DMS53 (cell line): ENCODE results near the gene VSX1.

Experiments used
- DNase-seq: peaks from one replicate; lab custom pipeline; 2025; lab: John Stamatoyannopoulos, UW

Gene VSX1

DNA sequence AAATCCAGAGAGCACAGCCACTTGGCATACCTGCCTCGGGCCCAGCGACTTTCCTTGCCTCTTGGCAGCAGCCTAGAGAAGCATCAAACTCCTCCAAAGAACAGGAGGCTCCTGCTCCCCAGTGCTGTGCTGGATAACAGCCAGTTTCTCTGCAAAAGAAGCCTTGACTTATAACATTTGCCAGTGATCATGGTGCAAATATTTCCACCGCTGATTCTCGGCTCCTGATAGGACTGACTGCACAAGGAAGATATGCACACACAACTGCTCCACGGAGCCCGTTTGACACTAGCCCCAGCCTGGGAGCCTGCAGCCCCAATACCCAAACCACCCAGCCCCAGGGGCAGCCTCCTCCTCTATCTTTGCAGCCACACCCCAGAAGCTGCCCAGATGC is 41.5 kb downstream of the VSX1 start:
- no peak for DNase-seq

DNA sequence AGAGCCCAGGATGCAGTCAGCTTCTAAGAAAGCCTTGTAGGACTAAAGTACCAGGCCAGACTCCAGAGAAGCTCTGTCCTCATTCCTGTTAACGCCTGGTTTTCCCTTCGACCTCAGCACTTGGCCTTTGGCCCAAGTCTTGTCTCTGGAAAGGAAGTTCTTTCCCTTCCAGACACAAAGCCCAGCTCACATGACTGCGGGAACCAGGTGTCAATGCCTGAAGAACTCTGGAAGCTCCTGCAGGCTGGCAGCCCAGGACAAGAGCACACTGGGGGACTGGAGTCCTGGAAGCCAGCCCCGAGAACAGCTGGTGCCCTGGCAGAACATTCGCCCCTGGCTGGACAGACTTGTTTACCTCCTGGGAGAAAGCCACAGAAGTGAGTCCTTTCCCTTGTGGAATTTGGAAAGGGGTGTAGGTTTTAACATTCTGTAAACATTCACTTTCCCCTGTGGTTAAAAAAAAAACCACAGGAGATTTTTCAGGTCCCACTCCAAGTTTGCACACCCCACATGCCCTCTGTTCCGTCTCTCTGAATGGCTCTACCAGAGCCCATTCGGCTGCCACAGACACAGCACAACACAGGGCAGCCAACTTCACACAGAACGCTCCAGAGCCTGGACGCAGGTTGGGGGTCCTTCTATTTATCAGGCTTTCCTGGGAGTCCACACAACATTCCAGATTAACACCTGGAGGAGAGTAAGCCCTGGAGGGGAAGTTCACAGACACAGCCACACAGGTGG is 42.1 kb downstream of the VSX1 start:
- DNase-seq = peak; percentile 15

DNA sequence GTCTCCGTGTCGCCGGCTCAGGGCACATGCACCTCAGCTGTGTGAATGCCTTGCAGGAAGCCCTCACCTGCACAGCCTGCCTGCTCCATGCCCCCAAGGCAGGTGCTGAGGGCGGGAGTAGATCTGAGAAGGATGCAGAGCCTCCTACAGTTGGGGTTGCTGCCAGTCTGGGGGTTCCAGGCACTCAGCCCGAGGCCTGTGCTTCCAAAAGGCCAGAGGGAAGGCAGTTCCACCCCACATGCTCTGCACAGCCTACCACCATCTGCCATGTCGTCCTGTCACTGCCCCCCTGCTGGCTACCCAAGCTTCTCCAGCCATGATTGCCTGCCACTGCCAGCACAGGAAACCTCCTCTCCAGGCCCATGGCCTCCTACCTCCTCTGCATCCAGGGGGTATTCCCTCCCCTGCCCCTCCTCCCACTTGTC is 43.3 kb downstream of the VSX1 start:
- DNase-seq = no peak

DNA sequence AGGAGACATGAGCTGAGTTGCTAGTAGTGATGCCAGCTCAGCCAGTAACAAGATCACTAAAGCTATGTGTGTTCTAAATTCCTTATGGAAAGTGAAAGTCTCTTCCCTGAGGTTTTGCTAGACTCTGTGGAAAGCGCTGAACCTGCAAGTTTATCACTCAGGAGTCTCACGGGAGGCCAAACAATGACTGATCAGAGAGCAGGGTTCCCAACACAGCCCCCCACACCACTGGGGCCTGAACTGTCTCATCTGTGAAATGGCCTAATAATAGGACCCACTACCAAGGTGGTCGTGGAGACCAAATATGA is 43.9 kb downstream of the VSX1 start:
- no peak for DNase-seq

DNA sequence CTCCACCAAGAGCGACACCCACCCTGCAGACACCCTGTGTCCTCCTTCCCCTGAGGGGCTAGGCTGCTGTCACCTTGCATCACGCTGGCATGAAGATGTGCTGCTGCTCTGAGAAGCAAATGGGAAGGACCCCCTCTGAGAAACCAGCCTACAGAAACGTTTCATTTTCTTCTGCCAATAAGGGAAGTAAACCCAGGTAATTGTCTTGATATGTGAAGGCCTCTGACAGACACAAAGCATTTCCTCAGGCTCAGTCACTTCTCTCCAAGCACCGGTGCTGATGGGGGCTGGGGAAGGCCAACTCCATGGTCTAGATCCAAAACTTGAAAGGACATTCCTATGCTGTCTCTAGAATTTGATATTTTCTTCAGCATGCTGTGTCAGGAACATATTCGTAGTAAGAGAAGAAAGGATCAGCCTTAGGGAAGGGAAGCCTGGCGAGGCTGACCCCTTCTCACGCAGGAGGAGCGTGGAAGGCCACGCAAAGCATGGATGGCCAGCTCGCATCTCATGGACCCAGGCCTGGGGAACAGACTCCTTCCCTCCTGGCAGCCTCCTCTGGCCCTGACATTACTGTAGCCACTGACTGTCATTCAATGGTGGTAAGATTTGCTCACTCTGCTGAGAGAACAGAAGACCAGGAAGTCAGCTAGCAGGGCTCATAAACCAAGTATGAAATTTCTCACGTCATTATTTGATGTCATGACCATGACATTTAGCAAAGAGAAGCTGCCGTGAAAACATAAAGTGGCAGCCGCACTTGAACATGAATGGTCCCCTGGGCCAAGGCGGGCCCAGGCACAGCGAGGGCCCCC is 44.4 kb downstream of the VSX1 start:
- no peak for DNase-seq

DNA sequence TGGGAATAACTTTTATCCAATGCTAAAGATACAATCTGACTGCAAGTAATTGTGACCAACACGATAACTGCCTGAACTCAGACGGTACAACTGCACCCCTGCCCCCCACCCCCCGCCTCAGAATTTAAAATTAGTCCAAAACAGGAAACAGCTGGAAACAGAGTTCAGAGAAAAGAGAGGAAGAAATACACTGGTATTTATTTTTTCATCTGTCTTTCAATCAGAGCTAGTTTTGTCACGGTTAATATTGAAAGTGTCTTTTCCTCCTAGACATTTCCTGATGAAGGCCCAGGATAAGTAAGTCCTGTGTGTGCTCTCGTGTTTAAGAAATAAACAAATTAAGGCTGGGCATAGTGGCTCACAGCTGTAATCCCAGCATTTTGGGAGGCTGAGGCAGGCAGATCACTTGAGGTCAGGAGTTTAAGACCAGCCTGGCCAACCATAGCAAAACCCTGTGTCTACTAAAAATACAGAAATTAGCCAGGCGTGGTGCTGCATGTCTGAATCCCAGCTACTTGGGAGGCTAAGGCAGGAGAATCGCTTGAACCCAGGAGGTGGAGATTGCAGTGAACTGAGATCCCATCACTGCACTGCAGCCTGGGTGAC is 45.5 kb downstream of the VSX1 start:
- DNase-seq = no peak

DNA sequence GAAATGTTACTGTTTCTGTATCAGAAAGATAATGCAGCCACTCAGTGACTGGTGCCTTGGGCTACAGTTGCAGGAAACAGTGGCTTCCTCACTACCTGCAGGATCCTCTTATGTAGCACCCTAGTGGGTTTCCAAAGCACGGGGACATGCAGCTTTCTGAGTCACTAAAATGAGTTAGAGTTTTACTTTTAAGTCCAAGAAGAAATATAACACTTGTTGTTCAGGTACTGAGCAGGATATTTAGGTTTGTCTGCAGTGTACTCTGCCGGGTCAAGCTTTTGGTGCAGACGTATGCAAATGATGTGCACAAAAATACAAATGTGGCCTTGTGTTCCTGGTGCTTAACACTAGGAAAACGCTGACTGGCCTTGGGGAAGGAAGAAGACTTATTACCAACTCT is 46.0 kb downstream of the VSX1 start:
- DNase-seq = no peak

DNA sequence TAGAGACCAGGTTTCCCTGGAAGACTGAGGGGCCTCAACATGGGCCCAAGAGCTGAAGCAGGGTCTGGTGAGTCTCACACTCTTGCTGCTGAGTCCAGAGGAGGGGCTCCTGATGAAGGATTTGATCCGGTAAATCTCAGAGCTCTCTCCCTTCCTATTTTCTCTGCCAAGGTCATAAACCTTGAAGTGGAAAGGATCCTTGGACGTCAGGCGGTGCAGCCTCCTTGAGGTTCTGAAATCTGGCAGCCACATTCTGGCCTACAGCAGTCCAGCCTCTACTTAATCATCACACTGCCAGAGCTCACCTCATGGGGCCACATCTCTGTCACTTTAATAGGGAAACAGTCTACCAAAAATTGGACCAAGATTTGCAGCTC is 48.0 kb downstream of the VSX1 start:
- no peak for DNase-seq

DNA sequence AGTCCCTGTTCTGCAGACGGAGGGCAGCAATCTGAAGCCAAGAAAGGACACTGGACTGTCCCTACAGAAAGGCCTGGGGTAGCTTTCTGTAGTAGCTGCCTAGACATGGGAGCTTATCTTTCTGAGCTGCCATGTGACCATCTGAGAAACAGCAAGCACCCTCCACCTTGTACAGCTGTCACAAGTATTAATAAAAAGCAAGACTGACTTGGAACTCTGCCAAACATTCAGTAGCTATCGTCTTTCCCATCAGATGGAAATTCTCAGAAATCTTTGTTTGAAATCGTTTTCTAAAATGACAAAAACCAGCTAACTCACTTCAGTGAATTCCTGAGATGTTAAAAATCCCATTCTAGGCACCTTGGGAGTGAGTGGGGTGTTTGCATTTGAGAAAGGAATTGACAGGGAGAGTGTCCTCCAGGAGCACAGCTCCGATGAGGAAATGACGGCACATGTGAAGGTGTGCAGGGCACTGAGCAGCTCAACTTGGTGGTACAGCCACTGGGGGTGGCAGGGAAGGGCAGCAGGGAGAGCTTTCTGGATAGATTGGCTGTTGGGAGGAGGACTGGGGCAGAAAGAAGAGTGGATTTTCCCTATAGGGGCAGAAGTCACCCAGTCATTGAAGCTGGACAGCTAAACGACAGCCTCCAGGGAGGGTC is 48.5 kb downstream of the VSX1 start:
- no peak for DNase-seq

DNA sequence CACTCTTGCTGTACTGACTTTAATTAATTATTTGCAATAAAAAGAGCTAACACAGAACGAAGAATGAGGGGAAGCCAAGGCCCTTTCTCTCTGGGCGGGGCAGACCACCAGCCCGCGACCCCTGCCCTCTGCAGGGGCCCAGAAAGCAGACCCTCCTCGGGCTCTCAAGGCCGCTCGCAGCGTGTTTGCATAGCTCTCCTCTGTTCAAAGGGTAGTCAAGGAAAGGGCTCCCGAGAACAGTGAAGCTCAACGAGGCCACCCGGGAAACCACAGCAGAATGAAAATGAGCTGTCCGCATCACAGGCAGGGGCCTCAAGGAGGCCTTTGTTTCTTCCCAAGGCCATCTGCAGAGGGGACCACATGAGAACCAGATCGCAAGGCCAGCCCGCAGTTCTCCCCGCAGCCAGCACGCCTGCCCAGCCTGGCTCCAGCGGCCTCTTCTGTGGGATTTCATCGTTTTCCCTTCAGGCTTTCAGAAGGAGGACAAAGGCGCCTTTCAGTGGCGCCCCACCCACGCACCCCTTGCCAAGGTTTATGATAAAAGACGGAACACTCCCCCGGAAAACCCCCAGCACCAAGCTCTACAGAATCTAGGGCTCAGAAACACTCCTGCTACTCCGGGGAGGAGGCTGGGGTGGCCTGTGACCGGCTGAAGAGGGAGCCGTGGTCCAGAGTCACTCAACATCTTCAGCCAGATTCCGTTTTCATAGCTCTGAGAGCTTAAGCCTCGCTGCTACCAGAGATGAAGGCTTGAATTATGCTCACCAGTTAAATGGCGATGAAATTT is 49.3 kb downstream of the VSX1 start:
- DNase-seq = no peak

DNA sequence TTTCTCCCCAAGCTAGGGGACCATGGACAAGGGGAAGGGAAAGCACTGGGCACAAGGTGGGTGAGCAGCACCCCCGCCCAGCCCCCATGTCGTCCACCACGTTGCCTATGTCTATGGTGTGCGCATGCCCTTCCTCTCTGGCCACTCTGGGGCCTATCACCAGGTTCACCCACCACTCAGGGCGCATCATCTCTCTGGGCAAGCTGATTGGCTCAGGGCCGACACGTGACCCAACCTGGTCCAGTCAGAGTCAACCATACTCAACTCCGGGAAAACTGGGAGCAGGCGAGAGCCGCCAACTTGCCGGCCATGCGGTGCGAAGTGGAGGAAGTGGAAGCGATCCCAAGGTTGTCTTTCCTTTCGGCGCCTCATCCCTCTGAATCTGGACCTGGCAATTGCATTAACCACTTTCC is 49.9 kb downstream of the VSX1 start:
- no peak for DNase-seq

DNA sequence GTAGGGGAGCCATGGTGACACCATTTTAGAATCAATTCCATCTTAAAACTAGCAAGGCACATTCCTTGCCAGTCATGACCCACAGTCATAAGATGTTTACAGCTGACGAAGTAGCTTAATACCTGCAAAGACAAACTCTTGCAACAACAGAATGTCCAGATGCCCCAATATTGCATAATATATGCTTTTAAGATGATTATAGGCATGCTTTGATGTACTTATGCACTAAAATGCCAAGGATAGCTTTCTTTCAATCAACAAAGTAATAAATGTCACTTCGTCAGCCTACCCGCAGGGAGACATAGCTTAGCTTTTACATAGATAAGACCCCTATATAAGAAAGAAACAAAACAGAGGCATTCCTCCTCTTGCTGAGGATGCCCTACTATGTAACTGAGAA is 50.7 kb downstream of the VSX1 start:
- DNase-seq = no peak

DNA sequence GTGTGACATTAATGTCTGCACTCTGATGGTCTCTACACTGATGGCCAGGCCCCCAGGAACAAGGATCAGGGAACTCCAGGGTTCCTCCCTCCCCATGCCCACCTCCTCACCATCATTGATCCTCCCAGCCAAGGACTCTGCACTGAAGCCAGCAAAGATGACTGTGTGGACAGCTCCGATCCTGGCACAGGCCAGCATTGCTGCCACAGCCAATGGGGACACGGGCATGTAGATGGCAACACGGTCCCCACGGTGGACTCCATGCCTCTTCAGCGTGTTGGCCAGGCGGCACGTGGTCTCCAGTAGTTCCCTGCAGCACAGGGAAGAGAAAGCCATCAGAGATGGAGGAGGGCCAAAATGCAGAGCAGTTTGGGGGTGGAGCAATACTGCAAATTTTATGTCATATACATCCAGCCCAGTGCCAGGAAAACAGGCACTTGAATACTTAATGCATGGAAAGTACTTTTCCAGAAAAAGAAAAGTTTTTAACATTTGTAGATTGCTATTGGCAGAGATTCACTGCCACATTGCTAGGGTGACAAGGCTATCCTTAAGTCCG is 51.2 kb downstream of the VSX1 start:
- no peak for DNase-seq

DNA sequence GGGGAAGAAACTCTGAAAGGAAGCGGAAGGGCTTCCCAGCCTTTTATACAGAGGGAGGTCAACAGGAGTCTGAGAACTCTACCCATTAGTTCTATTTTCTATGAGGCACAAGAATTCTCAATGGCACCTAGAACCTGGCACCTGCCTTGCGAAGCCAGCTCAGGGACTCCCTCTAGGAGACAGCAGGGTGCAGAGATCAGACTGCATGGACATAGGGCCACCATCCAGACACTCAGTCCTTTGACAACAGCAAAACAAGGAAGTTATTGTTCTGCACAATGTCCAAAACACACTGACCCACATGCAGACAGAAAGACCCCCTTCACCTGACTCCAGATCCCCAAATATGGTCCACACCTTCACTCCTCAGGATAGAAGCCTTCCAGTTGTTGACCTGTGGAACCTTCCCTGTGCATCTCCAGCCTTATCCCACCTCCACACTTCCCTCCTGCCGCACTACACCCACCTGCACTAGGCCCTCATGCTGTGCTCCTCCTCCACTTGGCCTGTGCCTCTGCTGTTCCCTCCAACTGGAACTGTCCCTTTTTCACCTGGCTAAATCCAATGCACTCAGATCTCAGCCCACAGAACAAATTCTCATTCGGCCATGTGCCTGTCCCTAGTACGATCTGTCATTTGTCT is 51.8 kb downstream of the VSX1 start:
- DNase-seq = no peak

DNA sequence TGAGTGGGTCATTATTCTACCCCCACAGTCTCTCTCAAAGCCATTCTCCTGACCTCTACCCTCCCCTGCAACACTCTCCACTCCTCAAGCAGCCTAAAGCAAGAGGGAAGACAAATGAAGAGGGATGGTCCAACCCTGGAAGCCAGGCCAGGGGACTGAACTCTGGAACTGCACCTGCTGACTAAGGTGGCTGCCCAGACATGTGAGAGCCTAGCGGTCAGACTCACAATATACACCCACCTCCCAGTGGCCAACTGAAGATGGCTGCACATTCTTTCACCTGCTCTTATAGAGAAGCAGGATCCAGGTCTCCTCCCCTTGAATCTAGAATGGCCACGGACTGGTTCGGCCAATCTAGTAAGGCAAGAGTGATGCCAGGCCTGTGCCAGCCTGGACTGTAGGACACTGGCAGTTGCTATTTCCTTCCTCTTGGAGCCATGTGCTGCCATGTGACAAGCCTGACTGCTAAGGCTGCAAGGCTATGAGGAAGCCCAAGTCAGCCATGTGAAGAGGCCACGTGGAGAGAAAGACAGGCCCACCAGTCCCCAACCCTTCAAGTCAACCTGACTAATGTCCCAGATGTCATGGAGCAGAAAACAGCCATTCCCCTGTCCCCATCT is 55.8 kb downstream of the VSX1 start:
- DNase-seq = no peak
